Activated T-cell treated with anti-CD3 and anti-CD28 coated beads for 4 hours (primary cell): ENCODE measurements around the gene SLC18A2.

Source experiments
- DNase-seq: peaks from one replicate; pipeline ENCODE4 v3.0.0-alpha.2; 2020

Gene SLC18A2

DNA sequence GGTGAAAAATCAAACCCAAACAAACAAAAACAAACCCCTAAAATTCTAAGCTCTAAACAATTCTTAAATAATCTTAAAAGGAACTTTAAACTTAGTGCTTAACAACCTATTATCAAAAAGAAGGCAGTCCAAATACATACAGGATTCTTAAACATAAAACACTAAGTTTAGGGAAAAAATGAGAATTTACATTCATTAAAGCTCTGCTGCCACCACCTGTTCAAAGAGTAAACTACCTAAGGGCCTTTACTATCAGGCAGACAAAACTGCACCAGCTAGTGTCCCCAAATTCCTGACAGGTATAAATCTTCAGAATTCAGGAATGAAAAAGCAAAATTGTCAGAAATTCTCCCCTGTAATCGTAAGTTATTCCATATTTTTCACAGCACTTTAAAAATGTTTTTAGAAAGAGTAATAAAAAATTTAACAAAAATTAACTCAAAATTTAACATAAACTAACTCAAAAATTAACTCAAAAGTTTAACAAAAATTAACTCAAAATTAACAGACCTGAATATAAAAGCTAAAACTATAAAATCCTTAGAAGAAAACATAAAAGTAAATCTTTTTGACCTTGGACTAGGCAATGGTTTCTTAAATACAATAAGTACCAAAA is 79.2 kb downstream of the SLC18A2 start:
- DNase-seq = no peak

DNA sequence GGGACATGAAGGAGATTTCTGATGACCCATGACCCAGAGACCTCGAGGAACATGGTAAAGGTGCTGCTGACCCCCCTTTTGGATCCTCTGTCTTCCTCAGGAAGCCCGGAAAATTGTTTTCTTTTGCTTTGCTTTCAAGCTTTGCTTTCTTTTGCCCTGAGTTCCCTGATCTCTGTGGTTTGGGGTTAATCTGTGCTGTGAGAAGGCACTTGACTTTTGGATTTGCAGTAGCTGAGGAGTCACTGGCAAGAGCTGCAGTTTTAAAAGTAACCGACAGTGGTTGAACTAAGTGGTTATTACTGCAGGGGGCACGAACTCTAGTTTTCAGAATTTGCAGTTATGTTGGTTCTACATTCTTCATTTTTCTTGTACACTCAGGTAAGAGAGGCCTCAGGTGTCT is 81.3 kb downstream of the SLC18A2 start:
- no peak for DNase-seq

DNA sequence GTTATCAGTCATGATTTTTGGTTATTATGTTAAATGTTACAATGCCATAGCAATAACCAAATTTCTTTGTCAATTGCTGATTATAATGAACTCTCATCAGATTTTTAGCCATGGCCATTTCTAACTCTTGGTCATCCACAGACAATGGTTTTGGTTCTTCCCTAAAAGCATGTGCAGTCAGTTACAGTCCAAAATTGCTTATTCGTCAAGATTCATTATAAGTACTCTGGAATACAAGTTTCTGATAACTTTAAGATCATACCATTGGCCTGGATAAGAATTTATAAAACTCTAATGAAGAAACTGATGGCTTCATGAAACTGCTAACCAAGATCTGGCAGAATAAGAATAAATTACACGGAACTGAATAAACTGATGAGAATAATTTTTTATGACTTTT is 83.5 kb downstream of the SLC18A2 start:
- no peak for DNase-seq

DNA sequence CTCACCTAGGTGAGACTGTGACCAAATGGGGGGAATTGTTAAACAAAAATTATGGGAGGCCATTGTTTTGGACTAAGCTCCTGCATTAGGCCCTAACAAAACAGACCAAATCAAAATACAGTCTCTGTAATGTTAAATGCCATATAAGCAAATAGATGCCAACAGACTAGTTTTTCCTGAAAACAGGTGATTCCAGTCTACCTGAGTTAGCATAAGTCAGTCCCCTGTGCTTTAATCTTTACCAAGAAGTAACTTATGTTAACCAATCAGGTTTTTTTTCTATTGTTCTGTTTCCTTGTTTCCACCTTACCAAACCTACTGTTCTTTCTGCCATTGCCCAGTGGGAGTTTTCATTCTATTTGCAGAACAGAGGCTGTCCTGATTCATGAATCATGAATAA is 86.3 kb downstream of the SLC18A2 start:
- no peak for DNase-seq
